SU-DHL-6 (cell line): ENCODE measurements around the gene MCM5.

Source experiments
- H2AFZ ChIP-seq: fragments of 200-600 bp; sonication (generic); 2 replicates; pipeline ENCODE4 v1.6.1; 2014; ENCODE audit warnings: low read depth, mild to moderate bottlenecking, moderate library complexity, mixed read lengths, antibody characterized with exemption, low read length; ENCODE audit not compliant: severe bottlenecking
- H3F3A ChIP-seq: fragments of 200-600 bp; shearing (Covaris generic); 2 replicates; pipeline ENCODE4 v1.6.0; 2016; ENCODE audit warnings: antibody characterized with exemption, mild to moderate bottlenecking; ENCODE audit not compliant: insufficient read depth
- H3K27ac ChIP-seq: fragments of 200-600 bp; sonication (generic); 2 replicates; pipeline ENCODE4 v1.5.1; 2016; ENCODE audit warnings: low read depth, mild to moderate bottlenecking, low read length, moderate library complexity, mixed read lengths
- H3K27me3 ChIP-seq: fragments of 200-600 bp; sonication (generic), shearing (Covaris generic); 2 replicates; pipeline ENCODE4 v1.6.0; 2014; ENCODE audit warnings: mild to moderate bottlenecking, low read length
- H3K36me3 ChIP-seq: fragments of 200-600 bp; sonication (generic); 2 replicates; pipeline ENCODE4 v1.6.1; 2014; ENCODE audit warnings: mild to moderate bottlenecking, low read length, mixed read lengths
- H3K4me2 ChIP-seq: fragments of 300-600, 200-600 bp; shearing (Covaris generic), sonication (generic); 2 replicates; pipeline ENCODE4 v1.6.0; 2014; ENCODE audit warnings: low read length, low read depth, mild to moderate bottlenecking; ENCODE audit not compliant: poor library complexity, severe bottlenecking
- H3K4me3 ChIP-seq: fragments of 200-600 bp; sonication (generic); 2 replicates; pipeline ENCODE4 v1.5.1; 2014; ENCODE audit warnings: antibody characterized with exemption, low read length, mild to moderate bottlenecking, mixed read lengths; ENCODE audit not compliant: insufficient read depth, poor library complexity, severe bottlenecking
- H3K79me2 ChIP-seq: fragments of 200-600 bp; sonication (generic); 2 replicates; pipeline ENCODE4 v1.6.1; 2014; ENCODE audit warnings: mild to moderate bottlenecking, low read length, moderate library complexity; ENCODE audit not compliant: insufficient read depth
- H3K9ac ChIP-seq: fragments of 200-600 bp; sonication (generic); 2 replicates; pipeline ENCODE4 v1.7.0; 2014; ENCODE audit warnings: mild to moderate bottlenecking, low read length
- H3K9me2 ChIP-seq: fragments of 200-600 bp; sonication (generic); replicated peaks from 2 replicates; pipeline ENCODE4 v1.6.1; 2014; ENCODE audit warnings: low read length; ENCODE audit not compliant: insufficient read depth
- H3K9me3 ChIP-seq: fragments of 200-600 bp; sonication (generic); 2 replicates; pipeline ENCODE4 v1.6.1; 2014; ENCODE audit warnings: low read length, mixed read lengths; ENCODE audit not compliant: insufficient read depth
- H4K20me1 ChIP-seq: fragments of 200-600 bp; sonication (generic); 2 replicates; pipeline ENCODE4 v1.6.1; 2014; ENCODE audit warnings: low read depth, mild to moderate bottlenecking, antibody characterized with exemption, low read length, moderate library complexity, mixed read lengths
- EZH2phosphoT487 ChIP-seq: fragments of 200-600 bp; sonication (generic), shearing (Covaris generic); conservative IDR thresholded peaks from 2 replicates; pipeline ENCODE4 v1.6.1; 2018; ENCODE audit warnings: mild to moderate bottlenecking, antibody characterized with exemption, low read length, moderate library complexity, mixed read lengths
- TF ChIP-seq, protein P1 (sequence below): fragments of 200-600 bp; sonication (generic); IDR thresholded peaks from one replicate; pipeline ENCODE4 v1.5.1; 2017; ENCODE audit warnings: antibody characterized with exemption, mild to moderate bottlenecking, low read length, moderate library complexity; ENCODE audit not compliant: insufficient read depth, poor library complexity, severe bottlenecking

The MCM5 gene

DNA sequence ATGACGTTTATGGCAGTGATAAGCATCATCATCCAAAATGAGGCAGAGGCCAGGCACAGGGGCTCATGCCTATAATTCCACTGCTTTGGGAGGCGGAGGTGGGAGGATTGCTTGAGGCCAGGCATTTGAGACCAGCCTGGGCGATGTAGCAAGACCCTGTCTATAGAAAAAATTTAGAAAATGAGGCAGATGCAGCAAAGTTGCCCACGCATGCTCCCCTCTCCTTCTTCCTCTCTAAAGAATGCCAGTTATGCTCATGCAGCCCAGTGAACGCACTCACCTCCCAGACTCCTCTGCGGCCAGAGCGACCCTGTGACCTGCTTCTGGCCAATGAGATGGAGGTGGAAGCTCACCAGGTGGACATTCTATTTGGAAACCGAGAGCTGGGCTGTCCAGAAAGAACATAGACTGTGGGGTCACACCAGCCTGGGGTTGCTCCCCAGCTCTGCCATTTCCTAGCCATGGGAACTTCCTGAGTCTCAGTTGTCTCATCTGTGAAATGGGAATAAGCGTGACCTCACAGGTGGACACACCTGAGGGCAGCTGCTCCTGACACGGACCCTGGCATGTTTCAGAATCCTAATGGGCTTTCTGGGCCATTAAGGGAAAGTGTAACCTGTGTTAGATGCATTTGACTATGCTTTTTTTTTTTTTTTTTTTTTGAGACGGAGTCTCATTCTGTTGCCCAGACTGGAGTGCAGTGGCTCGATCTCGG is 44.9 kb downstream of the MCM5 start:
- Histone ChIP-seq H3K4me3 (no peak overlapping the region), H3K79me2 (no peaks in the 10 kb centered on the region), H3K4me2 (no peak overlapping the region), H3F3A (no peaks in the 10 kb centered on the region), H3K36me3 (no peaks in the 10 kb centered on the region), H3K27me3 (no peaks in the 10 kb centered on the region), H3K9me2 (no peaks in the 10 kb centered on the region), H4K20me1 (no peaks in the 10 kb centered on the region), H2AFZ (no peak overlapping the region), H3K27ac (no peak overlapping the region), H3K9ac (no peak overlapping the region), H3K9me3 (no peaks in the 10 kb centered on the region)
- no peak for TF ChIP-seq EZH2phosphoT487
- TF ChIP-seq, protein P1, sequence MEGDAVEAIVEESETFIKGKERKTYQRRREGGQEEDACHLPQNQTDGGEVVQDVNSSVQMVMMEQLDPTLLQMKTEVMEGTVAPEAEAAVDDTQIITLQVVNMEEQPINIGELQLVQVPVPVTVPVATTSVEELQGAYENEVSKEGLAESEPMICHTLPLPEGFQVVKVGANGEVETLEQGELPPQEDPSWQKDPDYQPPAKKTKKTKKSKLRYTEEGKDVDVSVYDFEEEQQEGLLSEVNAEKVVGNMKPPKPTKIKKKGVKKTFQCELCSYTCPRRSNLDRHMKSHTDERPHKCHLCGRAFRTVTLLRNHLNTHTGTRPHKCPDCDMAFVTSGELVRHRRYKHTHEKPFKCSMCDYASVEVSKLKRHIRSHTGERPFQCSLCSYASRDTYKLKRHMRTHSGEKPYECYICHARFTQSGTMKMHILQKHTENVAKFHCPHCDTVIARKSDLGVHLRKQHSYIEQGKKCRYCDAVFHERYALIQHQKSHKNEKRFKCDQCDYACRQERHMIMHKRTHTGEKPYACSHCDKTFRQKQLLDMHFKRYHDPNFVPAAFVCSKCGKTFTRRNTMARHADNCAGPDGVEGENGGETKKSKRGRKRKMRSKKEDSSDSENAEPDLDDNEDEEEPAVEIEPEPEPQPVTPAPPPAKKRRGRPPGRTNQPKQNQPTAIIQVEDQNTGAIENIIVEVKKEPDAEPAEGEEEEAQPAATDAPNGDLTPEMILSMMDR, result no peak

- no peak overlapping the region for H3K27ac ChIP-seq
- H3K9me3 ChIP-seq, result no peaks in the 10 kb centered on the region
- no peak for TF ChIP-seq EZH2phosphoT487
- TF ChIP-seq, protein P1, result no peak
- H3K27me3 ChIP-seq, result no peaks in the 10 kb centered on the region
- no peaks in the 10 kb centered on the region for H3K9me2 ChIP-seq
- no peaks in the 10 kb centered on the region for H4K20me1 ChIP-seq
- H3K9ac ChIP-seq, result no peak overlapping the region
- no peak overlapping the region for H2AFZ ChIP-seq
- no peaks in the 10 kb centered on the region for H3K79me2 ChIP-seq
- no peak overlapping the region for H3K4me2 ChIP-seq
- no peak overlapping the region for H3K4me3 ChIP-seq
- H3F3A ChIP-seq, result no peaks in the 10 kb centered on the region
- no peaks in the 10 kb centered on the region for H3K36me3 ChIP-seq
Observed at GRCh38 chr22:35445933-35446332, 46.0 kb downstream of the MCM5 start.

- no peak overlapping the region for H2AFZ ChIP-seq
Observed at GRCh38 chr22:35446365-35446764, 46.4 kb downstream of the MCM5 start.

More at GRCh38 chr22:35446365-35446764, 46.4 kb downstream of the MCM5 start:
- Histone ChIP-seq H3K27me3 (no peaks in the 10 kb centered on the region), H3K4me2 (no peak overlapping the region), H3F3A (no peaks in the 10 kb centered on the region), H3K9me3 (no peaks in the 10 kb centered on the region), H3K36me3 (no peaks in the 10 kb centered on the region), H3K9ac (no peak overlapping the region), H4K20me1 (no peaks in the 10 kb centered on the region), H3K4me3 (no peak overlapping the region), H3K79me2 (no peaks in the 10 kb centered on the region), H3K27ac (no peak overlapping the region), H3K9me2 (no peaks in the 10 kb centered on the region)
- TF ChIP-seq, protein P1, result no peak
- TF ChIP-seq EZH2phosphoT487, result no peak
